ENCODE results near the gene TK1. TPM values are rescaled to one million over a fixed set of nuclear protein-coding genes. Genes with fewer than 3 reads are reported as not detected.

The TK1 gene
- total and polyA plus RNA-seq, 2 donors (not counting 1 experiment from before 2014, with no cell fraction given) = 2.2 to 3.8 TPM

GRCh38 chr17:78134899-78135385, 51.9 kb downstream of the TK1 start:
- H3K79me2 ChIP-seq (ENCODE audit: control insufficient read depth, insufficient read depth, low read length) = peaks cover 54% of the 10 kb centered on the region
- Mint-ChIP-seq H3K4me1 (peaks cover 74% of the 10 kb centered on the region), H3K27ac (peak overlapping the region; percentile 95), H3K9me3 (ENCODE audit: insufficient read depth) (no peaks in the 10 kb centered on the region), H3K27me3 (no peaks in the 10 kb centered on the region), H3K4me3 (no peak overlapping the region)
- ATAC-seq (ENCODE audit: low read depth) (no peak), DNase-seq (no peak)
- no peak for TF ChIP-seq EZH2 (IDR thresholded peaks at IDR 0.05; ENCODE audit: borderline replicate concordance, insufficient read depth, low read depth, low read length, poor library complexity, severe bottlenecking)
- TF ChIP-seq CTCF (IDR thresholded peaks at IDR 0.05) = no peak
- H3K4me1 ChIP-seq (ENCODE audit: control insufficient read depth in 2 of 2, insufficient read depth in 2 of 2, low read length in 2 of 2) = peaks cover 60 to 84% of the 10 kb centered on the region in 2 donors
- H3K9ac ChIP-seq (ENCODE audit: low read length) = no peak overlapping the region
- no peak overlapping the region for H3K4me3 ChIP-seq (ENCODE audit: control extremely low read depth in 1 of 5, extremely low read depth in 1 of 5, insufficient read depth in 1 of 5, low read depth in 2 of 5, low read length in 4 of 5)
- peaks cover 80% of the 10 kb centered on the region for H4K20me1 ChIP-seq (ENCODE audit: control insufficient read depth, insufficient read depth, low read length, poor library complexity, severe bottlenecking)
- peaks cover 0 to 1% (median 0%) of the 10 kb centered on the region in 3 donors for H3K9me3 ChIP-seq (ENCODE audit: control extremely low read depth in 1 of 3, control insufficient read depth in 2 of 3, insufficient read depth in 1 of 3, low read length in 2 of 3)
- peak overlapping the region; percentile 88 to 92 for H3K27ac ChIP-seq (ENCODE audit: low read length in 2 of 2)
- 92% methylated on average over 6 of the region's 9 CpGs for WGBS (ENCODE audit: insufficient coverage)
- H3K27me3 ChIP-seq (replicated peaks in 1 of 4; ENCODE audit: control extremely low read depth in 1 of 4, control insufficient read depth in 3 of 4, insufficient read depth in 4 of 4, low read length in 3 of 4) = no peaks in the 10 kb centered on the region
- intact Hi-C loops (cut with micrococcal nuclease) = loop anchor here (1.0 to 10.0 kb wide), 5 partner anchors 23 to 1700 kb away; partner anchors contain the start of gene CBX4
- no peak overlapping the region for H2AFZ ChIP-seq (ENCODE audit: insufficient read depth, low read depth, low read length, poor library complexity, severe bottlenecking)
- H3K36me3 ChIP-seq (replicated peaks in 1 of 2; ENCODE audit: control extremely low read depth in 1 of 2, control insufficient read depth in 1 of 2, extremely low read depth in 1 of 2, insufficient read depth in 2 of 2, low read length in 1 of 2) = peaks cover 0 to 72% of the 10 kb centered on the region in 2 experiments
- peak overlapping the region; percentile 100 for H3K4me2 ChIP-seq (replicated peaks; ENCODE audit: low read depth, low read length, poor library complexity, severe bottlenecking)
- CTCF ChIA-PET = interaction anchor here (0.6 to 14.1 kb wide), 18 partner anchors 8 to 287 kb away, joined by 3 to 357 read pairs (median 9); partner anchors contain the start of genes AFMID, C17orf99, SYNGR2 and TK1
- POLR2A ChIA-PET = interaction anchor here (0.6 to 22.6 kb wide), 8 partner anchors 8 to 40 kb away, joined by 3 to 432 read pairs (median 9); partner anchors contain the start of genes C17orf99 and SYNGR2
